HepG2 (cell line): ENCODE measurements around the gene SERTAD2. TPM values are rescaled to one million over a fixed set of nuclear protein-coding genes. Genes with fewer than 3 reads are reported as not detected.

ENCODE experiments used
- AGO1 ChIP-seq: fragments of 200-400 bp; formaldehyde crosslinking; IDR thresholded peaks from 2 replicates; pipeline ENCODE4 v1.6.1; 2017; ENCODE audit warnings: mild to moderate bottlenecking, low read depth, low read length, moderate library complexity; ENCODE audit not compliant: poor library complexity, severe bottlenecking
- CBFB ChIP-seq: sonication (generic); formaldehyde crosslinking; IDR thresholded peaks from 2 replicates; pipeline ENCODE4 v1.4.0; 2020; ENCODE audit warnings: missing genetic modification reagents
- EP300 ChIP-seq, 3 experiments: sonication (generic) in 1 of 3; formaldehyde crosslinking in 1 of 3; IDR thresholded peaks; 2 replicates each; pipeline versions ENCODE4 v1.5.1 to v1.6.1; 2011 to 2020; ENCODE audit warnings: low read depth in 2 of 3, low read length in 2 of 3, borderline replicate concordance in 1 of 3, improper control_type of control experiment in 1 of 3, mild to moderate bottlenecking in 1 of 3, missing genetic modification reagents in 1 of 3, moderate library complexity in 1 of 3
- ERF ChIP-seq: IDR thresholded peaks from 2 replicates; pipeline ENCODE4 v1.6.1; 2018; ENCODE audit warnings: missing biosample characterization, missing genetic modification reagents
- HOXA5 ChIP-seq: sonication (generic); formaldehyde crosslinking; IDR thresholded peaks from 2 replicates; pipeline ENCODE4 v1.4.0; 2020; ENCODE audit warnings: missing genetic modification reagents
- MXI1 ChIP-seq: IDR thresholded peaks from 3 replicates; pipeline ENCODE4 v1.6.1; 2012; ENCODE audit warnings: low read depth, low read length, inconsistent platforms, borderline replicate concordance
- NCOA2 ChIP-seq: sonication (generic); formaldehyde crosslinking; IDR thresholded peaks from 2 replicates; pipeline ENCODE4 v1.8.0; 2022; ENCODE audit warnings: inconsistent platforms
- RAD21 ChIP-seq: fragments of 450-650 bp; formaldehyde crosslinking; IDR thresholded peaks from 2 replicates; pipeline ENCODE4 v1.5.0; 2020; ENCODE audit warnings: mild to moderate bottlenecking
- RARA ChIP-seq: IDR thresholded peaks from 2 replicates; pipeline ENCODE4 v1.6.1; 2016; ENCODE audit warnings: missing genetic modification reagents, missing compliant biosample characterization
- SETDB1 ChIP-seq: sonication (generic); formaldehyde crosslinking; IDR thresholded peaks from 2 replicates; pipeline ENCODE4 v1.5.1; 2020; ENCODE audit warnings: missing genetic modification reagents, mild to moderate bottlenecking, borderline replicate concordance
- YY1 ChIP-seq: IDR thresholded peaks from 2 replicates; pipeline ENCODE4 v1.6.1; 2011; ENCODE audit warnings: low read length, low read depth, moderate library complexity, mild to moderate bottlenecking; ENCODE audit not compliant: insufficient read depth, insufficient replicate concordance
- ZNF782 ChIP-seq: sonication (generic); formaldehyde crosslinking; IDR thresholded peaks from 2 replicates; pipeline ENCODE4 v1.4.0; 2020; ENCODE audit warnings: missing genetic modification reagents, mild to moderate bottlenecking, borderline replicate concordance
- polyA plus RNA-seq, 8 experiments: library from polyadenylated mRNA; depleted of rRNA in 3 of 8; stranded (reverse) in 7 of 8; unstranded in 1 of 8; fragments of >200 nt; fragmentation: Illumina TruSeq in 4 of 8; extraction: Trizol in 4 of 8; gene quantifications; 2 replicates each; pipeline versions ENCODE4 v1.2.1 to v1.2.3, GENCODE V29; 2011 to 2016; ENCODE audit warnings: low read depth in 4 of 8, missing spikeins in 1 of 8, mixed read lengths in 1 of 8; ENCODE audit not compliant: insufficient read depth in 1 of 8
- total RNA-seq, 5 experiments: library from RNA; depleted of rRNA; stranded (reverse); fragments of >200 nt; fragmentation: Illumina TruSeq; extraction: Trizol; gene quantifications; 2 replicates each; pipeline ENCODE4 v1.2.3, GENCODE V29; 2016; ENCODE audit warnings: low read depth in 1 of 5
- TF ChIP-seq, protein P1 (sequence below): sonication (generic); formaldehyde crosslinking; IDR thresholded peaks from 2 replicates; pipeline ENCODE4 v1.4.0; 2020; ENCODE audit warnings: missing genetic modification reagents, borderline replicate concordance
- TF ChIP-seq, protein P2 (sequence below): sonication (generic); formaldehyde crosslinking; IDR thresholded peaks from 2 replicates; pipeline ENCODE4 v1.5.0; 2020; ENCODE audit warnings: mild to moderate bottlenecking, missing genetic modification reagents, moderate library complexity
- TF ChIP-seq, protein P3 (sequence below): sonication (generic); formaldehyde crosslinking; IDR thresholded peaks from 2 replicates; pipeline ENCODE4 v1.8.1; 2023; ENCODE audit warnings: mild to moderate bottlenecking, missing genetic modification reagents
- TF ChIP-seq, protein P4 (sequence below): sonication (generic); formaldehyde crosslinking; IDR thresholded peaks from 2 replicates; pipeline ENCODE4 v1.5.1; 2020; ENCODE audit warnings: mild to moderate bottlenecking, missing genetic modification reagents, moderate library complexity

Gene SERTAD2
- total and polyA plus RNA-seq, 2 of the 13 experiments (the other 11 are each of a cell fraction or from before 2014, with no cell fraction given): 6.7 to 22.6 TPM

DNA sequence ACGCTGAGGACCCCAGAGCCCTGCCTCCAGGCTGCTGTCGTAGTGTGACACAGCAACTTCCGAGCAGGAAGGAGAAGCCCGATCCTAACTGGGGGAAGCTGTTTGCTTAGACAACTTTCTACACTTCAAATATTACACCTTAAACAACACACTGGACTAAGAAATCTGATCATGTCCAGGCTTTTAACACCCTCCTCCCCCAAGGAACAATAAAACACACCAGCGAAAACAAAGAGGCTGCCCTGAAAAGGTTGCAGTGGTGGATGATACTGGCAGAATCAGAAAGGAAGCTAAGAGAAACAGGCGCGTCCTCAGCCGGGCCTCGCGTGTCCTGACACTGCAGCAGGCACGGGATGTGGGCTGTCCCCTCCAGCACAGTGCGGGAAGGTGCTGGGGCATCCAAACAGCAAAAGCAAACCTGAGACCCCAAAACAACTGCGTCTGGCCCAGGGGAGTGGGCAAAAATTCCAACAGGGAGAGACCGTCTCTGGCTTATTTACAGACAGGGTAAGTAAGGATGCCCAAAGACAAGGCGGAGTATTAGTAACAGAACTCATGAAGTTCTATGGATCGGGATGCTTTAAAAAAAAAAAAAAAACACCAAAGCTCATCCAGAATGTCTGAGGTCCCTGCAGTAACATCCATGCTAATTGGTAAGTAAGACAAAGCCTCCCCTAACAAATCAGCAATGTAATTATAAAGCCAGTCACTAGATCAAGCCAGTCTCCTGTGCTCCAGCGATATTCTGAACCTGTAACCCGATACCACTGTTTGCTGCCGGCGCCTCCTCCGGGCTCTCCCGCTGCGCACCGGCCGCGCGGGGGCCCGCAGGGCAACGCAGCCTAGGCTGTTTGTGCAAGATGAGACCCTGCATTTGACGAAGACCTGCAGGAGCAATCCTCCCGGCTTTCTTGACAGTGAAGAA, 9.0 kb downstream of the SERTAD2 start (continued):
- TF ChIP-seq ZNF782 (CRISPR knock-in tag): 0 out of 2 replicates have a peak, but pooled peaks have one; percentile 57
- TF ChIP-seq, protein P1, sequence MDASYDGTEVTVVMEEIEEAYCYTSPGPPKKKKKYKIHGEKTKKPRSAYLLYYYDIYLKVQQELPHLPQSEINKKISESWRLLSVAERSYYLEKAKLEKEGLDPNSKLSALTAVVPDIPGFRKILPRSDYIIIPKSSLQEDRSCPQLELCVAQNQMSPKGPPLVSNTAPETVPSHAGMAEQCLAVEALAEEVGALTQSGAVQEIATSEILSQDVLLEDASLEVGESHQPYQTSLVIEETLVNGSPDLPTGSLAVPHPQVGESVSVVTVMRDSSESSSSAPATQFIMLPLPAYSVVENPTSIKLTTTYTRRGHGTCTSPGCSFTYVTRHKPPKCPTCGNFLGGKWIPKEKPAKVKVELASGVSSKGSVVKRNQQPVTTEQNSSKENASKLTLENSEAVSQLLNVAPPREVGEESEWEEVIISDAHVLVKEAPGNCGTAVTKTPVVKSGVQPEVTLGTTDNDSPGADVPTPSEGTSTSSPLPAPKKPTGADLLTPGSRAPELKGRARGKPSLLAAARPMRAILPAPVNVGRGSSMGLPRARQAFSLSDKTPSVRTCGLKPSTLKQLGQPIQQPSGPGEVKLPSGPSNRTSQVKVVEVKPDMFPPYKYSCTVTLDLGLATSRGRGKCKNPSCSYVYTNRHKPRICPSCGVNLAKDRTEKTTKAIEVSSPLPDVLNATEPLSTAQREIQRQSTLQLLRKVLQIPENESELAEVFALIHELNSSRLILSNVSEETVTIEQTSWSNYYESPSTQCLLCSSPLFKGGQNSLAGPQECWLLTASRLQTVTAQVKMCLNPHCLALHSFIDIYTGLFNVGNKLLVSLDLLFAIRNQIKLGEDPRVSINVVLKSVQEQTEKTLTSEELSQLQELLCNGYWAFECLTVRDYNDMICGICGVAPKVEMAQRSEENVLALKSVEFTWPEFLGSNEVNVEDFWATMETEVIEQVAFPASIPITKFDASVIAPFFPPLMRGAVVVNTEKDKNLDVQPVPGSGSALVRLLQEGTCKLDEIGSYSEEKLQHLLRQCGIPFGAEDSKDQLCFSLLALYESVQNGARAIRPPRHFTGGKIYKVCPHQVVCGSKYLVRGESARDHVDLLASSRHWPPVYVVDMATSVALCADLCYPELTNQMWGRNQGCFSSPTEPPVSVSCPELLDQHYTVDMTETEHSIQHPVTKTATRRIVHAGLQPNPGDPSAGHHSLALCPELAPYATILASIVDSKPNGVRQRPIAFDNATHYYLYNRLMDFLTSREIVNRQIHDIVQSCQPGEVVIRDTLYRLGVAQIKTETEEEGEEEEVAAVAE (CRISPR knock-in tag): 0 out of 2 replicates have a peak, but pooled peaks have one; percentile 12
- no peak for TF ChIP-seq SETDB1 (CRISPR knock-in tag)
- TF ChIP-seq, protein P2, sequence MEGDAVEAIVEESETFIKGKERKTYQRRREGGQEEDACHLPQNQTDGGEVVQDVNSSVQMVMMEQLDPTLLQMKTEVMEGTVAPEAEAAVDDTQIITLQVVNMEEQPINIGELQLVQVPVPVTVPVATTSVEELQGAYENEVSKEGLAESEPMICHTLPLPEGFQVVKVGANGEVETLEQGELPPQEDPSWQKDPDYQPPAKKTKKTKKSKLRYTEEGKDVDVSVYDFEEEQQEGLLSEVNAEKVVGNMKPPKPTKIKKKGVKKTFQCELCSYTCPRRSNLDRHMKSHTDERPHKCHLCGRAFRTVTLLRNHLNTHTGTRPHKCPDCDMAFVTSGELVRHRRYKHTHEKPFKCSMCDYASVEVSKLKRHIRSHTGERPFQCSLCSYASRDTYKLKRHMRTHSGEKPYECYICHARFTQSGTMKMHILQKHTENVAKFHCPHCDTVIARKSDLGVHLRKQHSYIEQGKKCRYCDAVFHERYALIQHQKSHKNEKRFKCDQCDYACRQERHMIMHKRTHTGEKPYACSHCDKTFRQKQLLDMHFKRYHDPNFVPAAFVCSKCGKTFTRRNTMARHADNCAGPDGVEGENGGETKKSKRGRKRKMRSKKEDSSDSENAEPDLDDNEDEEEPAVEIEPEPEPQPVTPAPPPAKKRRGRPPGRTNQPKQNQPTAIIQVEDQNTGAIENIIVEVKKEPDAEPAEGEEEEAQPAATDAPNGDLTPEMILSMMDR (CRISPR knock-in tag): peak; percentile 63
- peak; percentile 25 for TF ChIP-seq RAD21 (CRISPR knock-in tag)
- 0 out of 2 replicates have a peak, but pooled peaks have one; percentile 12 for TF ChIP-seq NCOA2 (CRISPR knock-in tag)
- TF ChIP-seq RARA (CRISPR knock-in tag): peak; percentile 19; the same call in 1 of the 2 replicates
- 0 out of 2 replicates have a peak, but pooled peaks have one; percentile 51 for TF ChIP-seq CBFB (CRISPR knock-in tag)
- TF ChIP-seq HOXA5 (CRISPR knock-in tag): 0 out of 2 replicates have a peak, but pooled peaks have one; percentile 27
- TF ChIP-seq, protein P3, sequence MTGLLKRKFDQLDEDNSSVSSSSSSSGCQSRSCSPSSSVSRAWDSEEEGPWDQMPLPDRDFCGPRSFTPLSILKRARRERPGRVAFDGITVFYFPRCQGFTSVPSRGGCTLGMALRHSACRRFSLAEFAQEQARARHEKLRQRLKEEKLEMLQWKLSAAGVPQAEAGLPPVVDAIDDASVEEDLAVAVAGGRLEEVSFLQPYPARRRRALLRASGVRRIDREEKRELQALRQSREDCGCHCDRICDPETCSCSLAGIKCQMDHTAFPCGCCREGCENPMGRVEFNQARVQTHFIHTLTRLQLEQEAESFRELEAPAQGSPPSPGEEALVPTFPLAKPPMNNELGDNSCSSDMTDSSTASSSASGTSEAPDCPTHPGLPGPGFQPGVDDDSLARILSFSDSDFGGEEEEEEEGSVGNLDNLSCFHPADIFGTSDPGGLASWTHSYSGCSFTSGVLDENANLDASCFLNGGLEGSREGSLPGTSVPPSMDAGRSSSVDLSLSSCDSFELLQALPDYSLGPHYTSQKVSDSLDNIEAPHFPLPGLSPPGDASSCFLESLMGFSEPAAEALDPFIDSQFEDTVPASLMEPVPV (CRISPR knock-in tag): 0 out of 2 replicates have a peak, but pooled peaks have one; percentile 45
- peak; percentile 23 for TF ChIP-seq YY1
- peak; percentile 66 for TF ChIP-seq AGO1
- no peak for TF ChIP-seq MXI1
- TF ChIP-seq, protein P4, sequence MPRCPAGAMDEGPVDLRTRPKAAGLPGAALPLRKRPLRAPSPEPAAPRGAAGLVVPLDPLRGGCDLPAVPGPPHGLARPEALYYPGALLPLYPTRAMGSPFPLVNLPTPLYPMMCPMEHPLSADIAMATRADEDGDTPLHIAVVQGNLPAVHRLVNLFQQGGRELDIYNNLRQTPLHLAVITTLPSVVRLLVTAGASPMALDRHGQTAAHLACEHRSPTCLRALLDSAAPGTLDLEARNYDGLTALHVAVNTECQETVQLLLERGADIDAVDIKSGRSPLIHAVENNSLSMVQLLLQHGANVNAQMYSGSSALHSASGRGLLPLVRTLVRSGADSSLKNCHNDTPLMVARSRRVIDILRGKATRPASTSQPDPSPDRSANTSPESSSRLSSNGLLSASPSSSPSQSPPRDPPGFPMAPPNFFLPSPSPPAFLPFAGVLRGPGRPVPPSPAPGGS (CRISPR knock-in tag): no peak
- no peak for TF ChIP-seq ERF (CRISPR knock-in tag)
- TF ChIP-seq EP300 (IDR thresholded peaks at IDR 0.05; ENCODE audit: low read depth in 2 of 2, low read length in 2 of 2): no peak
- 0 out of 2 replicates have a peak, but pooled peaks have one; percentile 5 for TF ChIP-seq EP300 (CRISPR knock-in tag; IDR thresholded peaks at IDR 0.05; ENCODE audit: borderline replicate concordance)
